ENCODE results near the gene PCDHGC5.

Gene PCDHGC5

DNA sequence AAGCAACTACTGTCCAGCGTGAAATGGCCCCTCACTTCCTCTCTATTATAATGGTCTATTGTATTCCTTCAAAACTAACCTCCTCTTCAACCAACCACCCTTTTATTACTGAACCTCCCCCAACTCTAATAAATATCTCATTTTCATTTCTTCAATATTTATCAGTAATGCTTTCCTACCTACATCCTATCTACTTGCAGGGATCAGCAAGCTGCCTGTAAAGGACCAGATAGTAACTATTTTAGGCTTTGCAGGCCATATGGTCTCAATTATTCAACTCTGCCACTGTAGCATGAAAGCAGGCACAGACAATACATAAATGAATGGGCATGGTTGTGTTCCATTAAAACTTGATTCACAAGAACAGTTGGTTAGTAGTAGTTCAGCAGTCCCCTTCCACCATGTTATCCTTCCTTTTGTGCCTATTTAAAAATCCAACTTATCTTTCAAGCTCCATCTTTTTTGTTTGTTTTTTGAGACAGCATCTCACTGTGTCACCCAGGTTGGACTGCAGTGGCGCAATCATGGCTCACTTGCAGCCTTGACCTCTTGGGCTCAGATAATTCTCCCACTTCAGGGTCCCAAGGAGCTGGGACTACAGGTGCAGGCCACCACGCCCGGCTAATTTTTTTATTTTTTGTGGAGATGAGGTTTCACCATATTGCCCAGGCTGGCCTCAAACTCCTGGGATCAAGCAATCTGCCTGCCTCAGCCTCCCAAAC lies 45.8 kb downstream of the PCDHGC5 start:
- no peak for DNase-seq

Data from DMS79 treated with DMSO at 0.1 percent for 48 hours (cell line).